Measurements from ENCODE around the gene RFX1.
A peak's percentile ranks its signal among the peaks of the same experiment; 100 is the strongest.

Gene RFX1

GRCh38 chr19:13961826-13962698 lies 44.1 kb downstream of the RFX1 start:
- no peak overlapping the region for H3K4me3 ChIP-seq (ENCODE audit: low read length)
- H3K4me1 ChIP-seq (ENCODE audit: control insufficient read depth, insufficient read depth, low read length): no peaks in the 10 kb centered on the region
- no peak overlapping the region for H3K9ac ChIP-seq (ENCODE audit: low read length)
- H3K36me3 ChIP-seq (ENCODE audit: control insufficient read depth, insufficient read depth, low read length): peaks cover 7% of the 10 kb centered on the region
- no peaks in the 10 kb centered on the region for H3K27me3 ChIP-seq (ENCODE audit: control insufficient read depth, insufficient read depth, low read length)
- H3K9me3 ChIP-seq (ENCODE audit: control insufficient read depth, low read length): no peaks in the 10 kb centered on the region

- no peaks in the 10 kb centered on the region for H3K27me3 ChIP-seq (ENCODE audit: control insufficient read depth, insufficient read depth, low read length)
- no peak overlapping the region for H3K4me3 ChIP-seq (ENCODE audit: low read length)
- H3K9ac ChIP-seq (ENCODE audit: low read length): no peak overlapping the region
- H3K9me3 ChIP-seq (ENCODE audit: control insufficient read depth, low read length): no peaks in the 10 kb centered on the region
- no peaks in the 10 kb centered on the region for H3K4me1 ChIP-seq (ENCODE audit: control insufficient read depth, insufficient read depth, low read length)
- H3K36me3 ChIP-seq (ENCODE audit: control insufficient read depth, insufficient read depth, low read length): peaks cover 15% of the 10 kb centered on the region
Measured at GRCh38 chr19:13960863-13961784, 45.0 kb downstream of the RFX1 start.

DNA sequence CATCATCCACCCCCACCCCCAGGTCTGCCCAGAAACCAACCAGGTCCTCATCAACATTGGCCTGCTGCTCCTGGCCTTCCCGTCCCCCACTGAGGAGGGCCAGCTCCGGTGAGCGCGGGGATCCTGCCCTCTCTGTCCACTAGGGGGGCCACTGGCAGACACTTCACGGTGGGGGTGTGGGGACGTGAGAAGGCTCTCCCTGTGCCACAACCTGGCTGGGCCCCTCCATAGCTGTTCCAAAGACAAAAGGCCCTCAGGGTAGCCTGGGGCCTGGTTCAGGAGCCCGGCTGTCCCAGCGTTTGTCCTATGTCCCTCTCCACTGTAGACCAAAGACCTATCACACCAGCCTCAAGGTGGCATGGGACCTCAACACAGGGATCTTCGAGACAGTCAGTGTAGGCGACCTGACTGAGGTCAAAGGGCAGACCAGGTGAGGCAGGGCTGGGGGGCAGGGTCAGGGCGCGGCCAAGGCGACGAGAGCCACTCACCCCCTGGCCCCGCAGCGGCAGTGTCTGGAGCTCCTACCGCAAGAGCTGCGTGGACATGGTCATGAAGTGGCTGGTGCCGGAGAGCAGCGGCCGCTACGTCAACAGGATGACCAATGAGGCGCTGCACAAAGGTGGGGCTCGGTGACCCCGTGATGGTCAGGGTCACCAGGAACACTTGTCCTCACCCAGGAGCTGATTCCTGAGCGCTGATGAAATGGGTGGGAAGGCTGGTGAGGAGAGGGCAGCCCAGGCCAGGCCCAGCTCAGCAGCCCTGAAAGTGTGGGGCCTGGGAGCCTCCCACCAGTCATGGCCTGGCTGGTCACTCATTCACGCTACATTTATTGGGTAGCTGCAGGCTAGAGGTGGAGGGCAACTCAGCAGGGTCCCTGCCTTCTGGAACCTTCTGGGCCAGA lies 45.9 kb downstream of the RFX1 start:
- no peak overlapping the region for H3K9ac ChIP-seq (ENCODE audit: low read length)
- H3K27me3 ChIP-seq (ENCODE audit: control insufficient read depth, insufficient read depth, low read length): no peaks in the 10 kb centered on the region
- H3K4me1 ChIP-seq (ENCODE audit: control insufficient read depth, insufficient read depth, low read length): no peaks in the 10 kb centered on the region
- H3K36me3 ChIP-seq (ENCODE audit: control insufficient read depth, insufficient read depth, low read length): peaks cover 19% of the 10 kb centered on the region
- no peaks in the 10 kb centered on the region for H3K9me3 ChIP-seq (ENCODE audit: control insufficient read depth, low read length)
- H3K4me3 ChIP-seq (ENCODE audit: low read length): no peak overlapping the region

GRCh38 chr19:13959141-13959961 lies 46.8 kb downstream of the RFX1 start:
- Histone ChIP-seq H3K9ac (ENCODE audit: low read length) (no peak overlapping the region), H3K4me1 (ENCODE audit: control insufficient read depth, insufficient read depth, low read length) (no peaks in the 10 kb centered on the region), H3K9me3 (ENCODE audit: control insufficient read depth, low read length) (no peaks in the 10 kb centered on the region), H3K36me3 (ENCODE audit: control insufficient read depth, insufficient read depth, low read length) (peaks cover 21% of the 10 kb centered on the region), H3K27me3 (ENCODE audit: control insufficient read depth, insufficient read depth, low read length) (no peaks in the 10 kb centered on the region), H3K4me3 (ENCODE audit: low read length) (no peak overlapping the region)

GRCh38 chr19:13958043-13958442 lies 48.1 kb downstream of the RFX1 start:
- Histone ChIP-seq H3K4me1 (ENCODE audit: control insufficient read depth, insufficient read depth, low read length) (peaks cover 11% of the 10 kb centered on the region), H3K9me3 (ENCODE audit: control insufficient read depth, low read length) (no peaks in the 10 kb centered on the region), H3K4me3 (ENCODE audit: low read length) (no peak overlapping the region), H3K27me3 (ENCODE audit: control insufficient read depth, insufficient read depth, low read length) (no peaks in the 10 kb centered on the region), H3K36me3 (ENCODE audit: control insufficient read depth, insufficient read depth, low read length) (peaks cover 21% of the 10 kb centered on the region), H3K9ac (ENCODE audit: low read length) (no peak overlapping the region)

DNA sequence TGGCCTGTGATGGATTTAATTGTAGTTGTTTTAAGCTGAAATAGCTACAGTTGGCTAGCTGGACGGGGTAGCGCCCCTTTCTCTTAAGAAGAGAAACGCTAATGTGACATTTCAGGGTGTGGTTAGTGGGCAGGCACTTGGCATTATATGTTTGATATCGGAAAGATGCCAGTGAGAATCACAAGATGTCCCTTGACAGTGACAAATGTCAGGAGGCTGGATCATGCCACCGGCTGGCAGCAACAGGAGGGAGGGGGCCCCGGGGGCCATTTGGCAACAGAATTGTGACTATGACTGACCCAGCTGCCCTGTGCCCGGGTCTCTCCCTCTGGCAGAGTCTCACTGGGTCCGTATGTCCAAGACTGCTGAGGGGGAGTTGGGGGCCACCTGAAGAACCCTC lies 49.1 kb downstream of the RFX1 start:
- Histone ChIP-seq H3K9ac (ENCODE audit: low read length) (no peak overlapping the region), H3K36me3 (ENCODE audit: control insufficient read depth, insufficient read depth, low read length) (peaks cover 21% of the 10 kb centered on the region), H3K27me3 (ENCODE audit: control insufficient read depth, insufficient read depth, low read length) (no peaks in the 10 kb centered on the region), H3K4me1 (ENCODE audit: control insufficient read depth, insufficient read depth, low read length) (peaks cover 12% of the 10 kb centered on the region), H3K4me3 (ENCODE audit: low read length) (no peak overlapping the region), H3K9me3 (ENCODE audit: control insufficient read depth, low read length) (no peaks in the 10 kb centered on the region)

- no peak overlapping the region for H3K4me3 ChIP-seq (ENCODE audit: low read length)
- no peaks in the 10 kb centered on the region for H3K27me3 ChIP-seq (ENCODE audit: control insufficient read depth, insufficient read depth, low read length)
- H3K9me3 ChIP-seq (ENCODE audit: control insufficient read depth, low read length): no peaks in the 10 kb centered on the region
- H3K9ac ChIP-seq (ENCODE audit: low read length): no peak overlapping the region
- H3K36me3 ChIP-seq (ENCODE audit: control insufficient read depth, insufficient read depth, low read length): peaks cover 21% of the 10 kb centered on the region
- peaks cover 12% of the 10 kb centered on the region for H3K4me1 ChIP-seq (ENCODE audit: control insufficient read depth, insufficient read depth, low read length)
Measured at GRCh38 chr19:13956365-13956744, 49.8 kb downstream of the RFX1 start.

GRCh38 chr19:13955662-13956364 lies 50.3 kb downstream of the RFX1 start:
- H3K27me3 ChIP-seq (ENCODE audit: control insufficient read depth, insufficient read depth, low read length): no peaks in the 10 kb centered on the region
- H3K9me3 ChIP-seq (ENCODE audit: control insufficient read depth, low read length): no peaks in the 10 kb centered on the region
- no peak overlapping the region for H3K4me3 ChIP-seq (ENCODE audit: low read length)
- no peak overlapping the region for H3K9ac ChIP-seq (ENCODE audit: low read length)
- H3K36me3 ChIP-seq (ENCODE audit: control insufficient read depth, insufficient read depth, low read length): peaks cover 21% of the 10 kb centered on the region
- H3K4me1 ChIP-seq (ENCODE audit: control insufficient read depth, insufficient read depth, low read length): peaks cover 12% of the 10 kb centered on the region

DNA sequence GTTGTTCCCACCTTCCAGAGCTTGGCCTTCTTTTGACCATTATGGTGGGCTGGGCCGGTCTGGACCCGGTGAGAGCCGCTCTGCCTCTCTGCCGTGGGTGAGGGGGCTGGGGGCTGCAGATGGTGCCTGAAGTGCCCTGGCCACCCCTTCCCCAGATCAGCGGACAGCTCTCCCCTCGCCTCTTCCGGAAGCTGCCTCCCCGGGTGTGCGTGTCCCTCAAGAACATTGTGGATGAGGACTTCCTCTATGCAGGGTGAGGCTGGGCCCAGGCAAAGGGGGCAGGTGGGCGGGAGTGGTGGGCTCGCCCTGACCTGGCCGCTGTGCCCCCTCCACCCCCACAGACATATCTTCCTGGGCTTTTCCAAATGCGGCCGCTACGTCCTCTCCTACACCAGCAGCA lies 51.9 kb downstream of the RFX1 start:
- Histone ChIP-seq H3K4me1 (ENCODE audit: control insufficient read depth, insufficient read depth, low read length) (peaks cover 12% of the 10 kb centered on the region), H3K9me3 (ENCODE audit: control insufficient read depth, low read length) (no peaks in the 10 kb centered on the region), H3K36me3 (ENCODE audit: control insufficient read depth, insufficient read depth, low read length) (peaks cover 21% of the 10 kb centered on the region), H3K9ac (ENCODE audit: low read length) (peak overlapping the region; percentile 71), H3K27me3 (ENCODE audit: control insufficient read depth, insufficient read depth, low read length) (no peaks in the 10 kb centered on the region), H3K4me3 (ENCODE audit: low read length) (no peak overlapping the region)

DNA sequence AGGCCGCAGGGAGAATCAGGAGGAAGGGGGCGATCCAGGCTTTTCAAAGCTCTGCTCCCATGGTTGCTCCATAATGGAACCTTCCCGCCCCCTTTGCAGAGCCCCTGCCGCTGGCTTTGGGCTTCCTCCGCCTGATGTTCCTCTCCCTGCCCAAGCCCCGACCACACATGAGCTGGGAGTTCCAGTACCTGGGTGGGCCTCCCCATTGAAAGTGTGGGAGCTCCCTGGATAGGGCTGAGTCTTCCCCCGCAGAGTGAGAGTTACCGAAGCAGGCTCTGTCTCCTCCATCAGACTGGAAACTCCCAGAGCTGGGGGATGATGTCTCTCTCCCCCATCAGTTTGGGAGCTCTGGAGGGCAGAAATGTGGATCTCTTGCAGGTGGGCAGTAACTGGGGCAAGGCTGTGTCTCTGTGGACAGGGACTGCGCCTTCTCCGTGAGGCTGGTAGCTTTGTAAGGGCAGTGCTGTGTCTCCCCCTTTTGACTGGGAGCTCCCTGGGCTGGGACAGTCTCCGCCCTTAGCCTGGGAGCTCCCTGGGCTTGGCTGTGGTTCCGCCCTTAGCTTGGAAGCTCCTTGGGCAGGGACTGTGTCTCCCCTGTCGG lies 53.1 kb downstream of the RFX1 start:
- no peaks in the 10 kb centered on the region for H3K27me3 ChIP-seq (ENCODE audit: control insufficient read depth, insufficient read depth, low read length)
- H3K36me3 ChIP-seq (ENCODE audit: control insufficient read depth, insufficient read depth, low read length): peaks cover 16% of the 10 kb centered on the region
- peak overlapping the region; percentile 88 for H3K4me3 ChIP-seq (ENCODE audit: low read length)
- peaks cover 12% of the 10 kb centered on the region for H3K4me1 ChIP-seq (ENCODE audit: control insufficient read depth, insufficient read depth, low read length)
- no peaks in the 10 kb centered on the region for H3K9me3 ChIP-seq (ENCODE audit: control insufficient read depth, low read length)
- H3K9ac ChIP-seq (ENCODE audit: low read length): peak overlapping the region; percentile 71

Data from mucosa of stomach (tissue), 1 donor.